Fibroblast of lung (primary cell): ENCODE results near the gene PSMG3. TPM values are rescaled to one million over a fixed set of nuclear protein-coding genes. Genes with fewer than 3 reads are reported as not detected.

ENCODE experiments used
- DNase-seq, 2 donors: peaks; one replicate each; pipeline versions ENCODE4 v3.0.0 to v3.0.0-alpha.2; 2010; ENCODE audit warnings: low read depth in 2 of 2
- H2AFZ ChIP-seq: 2 replicates; pipeline ENCODE4 v1.5.1; 2012; ENCODE audit warnings: low read length, control low read depth, inconsistent platforms
- H3K27ac ChIP-seq: 2 replicates; pipeline ENCODE4 v1.5.1; 2011; ENCODE audit warnings: low read length, control low read depth; ENCODE audit not compliant: insufficient read depth
- H3K27me3 ChIP-seq: 2 replicates; pipeline ENCODE4 v1.5.1; 2011; ENCODE audit warnings: mild to moderate bottlenecking, low read length; ENCODE audit not compliant: control insufficient read depth, insufficient read depth
- H3K36me3 ChIP-seq: 2 replicates; pipeline ENCODE4 v1.5.1; 2011; ENCODE audit warnings: low read length; ENCODE audit not compliant: control insufficient read depth, insufficient read depth
- H3K4me1 ChIP-seq: 2 replicates; pipeline ENCODE4 v1.5.1; 2011; ENCODE audit warnings: low read length; ENCODE audit not compliant: control insufficient read depth, insufficient read depth; ENCODE audit errors: extremely low read depth
- H3K4me2 ChIP-seq: 2 replicates; pipeline ENCODE4 v1.5.1; 2011; ENCODE audit warnings: low read length, control low read depth; ENCODE audit not compliant: insufficient read depth; ENCODE audit errors: extremely low read depth
- H3K4me3 ChIP-seq, 4 experiments: fragments of 200-600 bp in 1 of 4; sonication (generic) in 1 of 4; replicated peaks in 1 of 4; 2 replicates each; pipeline ENCODE4 v1.5.1; 2011 to 2016; ENCODE audit warnings: low read length in 4 of 4, low read depth in 3 of 4, mild to moderate bottlenecking in 3 of 4, control low read depth in 2 of 4, inconsistent platforms in 1 of 4, mixed read lengths in 1 of 4; ENCODE audit not compliant: insufficient read depth in 1 of 4; ENCODE audit errors: control extremely low read depth in 1 of 4
- H3K79me2 ChIP-seq: 2 replicates; pipeline ENCODE4 v1.5.1; 2012; ENCODE audit warnings: mild to moderate bottlenecking, low read length, inconsistent platforms; ENCODE audit not compliant: control insufficient read depth, insufficient read depth
- H3K9ac ChIP-seq: 2 replicates; pipeline ENCODE4 v1.5.1; 2011; ENCODE audit warnings: mild to moderate bottlenecking, low read length, control low read depth; ENCODE audit not compliant: insufficient read depth
- H3K9me3 ChIP-seq: 2 replicates; pipeline ENCODE4 v1.5.1; 2012; ENCODE audit warnings: low read depth, low read length; ENCODE audit not compliant: control insufficient read depth, insufficient read depth
- H4K20me1 ChIP-seq: 2 replicates; pipeline ENCODE4 v1.5.1; 2011; ENCODE audit warnings: low read length; ENCODE audit not compliant: control insufficient read depth, insufficient read depth; ENCODE audit errors: extremely low read depth
- EZH2 ChIP-seq: IDR thresholded peaks from 2 replicates; pipeline ENCODE4 v1.5.1; 2012; ENCODE audit warnings: low read length, control low read depth, mild to moderate bottlenecking; ENCODE audit errors: missing control alignments
- polyA plus RNA-seq, 2 donors: library from polyadenylated mRNA; depleted of rRNA in 1 of 2; stranded (reverse) in 1 of 2; unstranded in 1 of 2; fragments of >200 nt; gene quantifications; 2 replicates each; pipeline ENCODE4 v1.2.1, GENCODE V29; 2011 to 2012; ENCODE audit warnings: missing spikeins in 1 of 2
- total RNA-seq: library from RNA; depleted of rRNA; stranded (reverse); fragments of >200 nt; gene quantifications from 2 replicates; pipeline ENCODE4 v1.2.1, GENCODE V29; 2014
- TF ChIP-seq, protein P1 (sequence below), 2 donors: IDR thresholded peaks in 1 of 2; conservative IDR thresholded peaks in 1 of 2; 1 replicate in 1 of 2; 2 replicates in 1 of 2; pipeline ENCODE4 v1.5.1; 2011 to 2012; ENCODE audit warnings: low read length in 2 of 2, control low read depth in 1 of 2, inconsistent platforms in 1 of 2, low read depth in 1 of 2, mild to moderate bottlenecking in 1 of 2

Gene PSMG3
- total and polyA plus RNA-seq, 2 donors (not counting 1 experiment from before 2014, with no cell fraction given): 19.3 to 24.6 TPM

DNA sequence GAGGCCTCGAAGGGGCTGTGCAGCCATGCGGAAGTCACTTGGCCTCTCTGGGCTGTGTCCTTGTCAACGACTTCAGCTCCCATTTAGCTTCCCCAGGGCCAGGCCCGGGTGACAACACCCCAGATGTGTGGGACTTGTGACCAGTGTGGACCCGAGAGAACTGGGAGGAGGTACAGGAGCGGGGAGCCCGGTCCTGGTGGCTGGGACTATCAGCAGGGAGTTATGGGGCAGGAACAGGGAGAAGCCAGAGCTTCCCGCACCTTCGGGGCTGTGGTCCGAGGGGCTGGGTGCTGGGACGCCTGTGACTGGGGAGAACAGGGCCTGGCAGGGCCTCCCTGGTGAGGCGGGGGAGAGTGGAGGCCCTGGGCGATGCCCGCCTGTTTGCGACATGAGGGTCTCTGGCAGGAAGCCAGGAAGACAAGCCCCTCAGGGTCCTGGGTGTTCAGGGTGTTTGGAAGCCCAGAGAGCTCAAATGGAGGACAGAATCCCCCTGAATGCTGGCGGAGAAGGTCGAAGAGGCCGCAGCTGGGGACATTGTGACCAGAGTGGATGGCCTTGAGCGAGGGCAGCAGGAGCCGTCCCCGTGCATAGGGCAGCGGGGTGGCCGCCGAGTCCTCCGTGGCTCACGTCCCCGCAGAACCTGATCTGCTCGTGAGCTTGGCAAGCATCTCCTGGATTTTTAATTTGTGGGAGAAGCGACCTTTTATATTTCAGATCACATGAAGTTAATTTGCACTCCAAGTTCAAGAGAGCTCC is 30.0 kb upstream of the PSMG3 start:
- Histone ChIP-seq H3K27me3 (peaks cover 16% of the 10 kb centered on the region), H2AFZ (no peak overlapping the region), H3K4me1 (no peaks in the 10 kb centered on the region)

GRCh38 chr7:1598961-1599639 is 29.3 kb upstream of the PSMG3 start:
- no peaks in the 10 kb centered on the region for H3K36me3 ChIP-seq
- H3K4me2 ChIP-seq: no peak overlapping the region
- H3K27ac ChIP-seq: no peak overlapping the region
- no peaks in the 10 kb centered on the region for H4K20me1 ChIP-seq
- peaks cover 16% of the 10 kb centered on the region for H3K27me3 ChIP-seq
- H3K9me3 ChIP-seq: no peaks in the 10 kb centered on the region
- TF ChIP-seq, protein P1, sequence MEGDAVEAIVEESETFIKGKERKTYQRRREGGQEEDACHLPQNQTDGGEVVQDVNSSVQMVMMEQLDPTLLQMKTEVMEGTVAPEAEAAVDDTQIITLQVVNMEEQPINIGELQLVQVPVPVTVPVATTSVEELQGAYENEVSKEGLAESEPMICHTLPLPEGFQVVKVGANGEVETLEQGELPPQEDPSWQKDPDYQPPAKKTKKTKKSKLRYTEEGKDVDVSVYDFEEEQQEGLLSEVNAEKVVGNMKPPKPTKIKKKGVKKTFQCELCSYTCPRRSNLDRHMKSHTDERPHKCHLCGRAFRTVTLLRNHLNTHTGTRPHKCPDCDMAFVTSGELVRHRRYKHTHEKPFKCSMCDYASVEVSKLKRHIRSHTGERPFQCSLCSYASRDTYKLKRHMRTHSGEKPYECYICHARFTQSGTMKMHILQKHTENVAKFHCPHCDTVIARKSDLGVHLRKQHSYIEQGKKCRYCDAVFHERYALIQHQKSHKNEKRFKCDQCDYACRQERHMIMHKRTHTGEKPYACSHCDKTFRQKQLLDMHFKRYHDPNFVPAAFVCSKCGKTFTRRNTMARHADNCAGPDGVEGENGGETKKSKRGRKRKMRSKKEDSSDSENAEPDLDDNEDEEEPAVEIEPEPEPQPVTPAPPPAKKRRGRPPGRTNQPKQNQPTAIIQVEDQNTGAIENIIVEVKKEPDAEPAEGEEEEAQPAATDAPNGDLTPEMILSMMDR (conservative IDR thresholded peaks at IDR 0.05 in 1 of 2, IDR thresholded peaks at IDR 0.05 in 1 of 2; ENCODE audit: low read depth in 1 of 2, low read length in 2 of 2): no peak
- no peak for TF ChIP-seq EZH2
- H3K4me3 ChIP-seq: no peak overlapping the region
- no peak for DNase-seq
- H3K4me1 ChIP-seq: no peaks in the 10 kb centered on the region
- H3K9ac ChIP-seq: no peak overlapping the region
- no peak overlapping the region for H2AFZ ChIP-seq
- H3K79me2 ChIP-seq: no peaks in the 10 kb centered on the region

More for the DNA sequence above, 30.0 kb upstream of the PSMG3 start:
- Histone ChIP-seq H3K4me3 (no peak overlapping the region), H3K9me3 (no peaks in the 10 kb centered on the region), H3K36me3 (no peaks in the 10 kb centered on the region), H3K4me2 (no peak overlapping the region), H3K79me2 (no peaks in the 10 kb centered on the region), H4K20me1 (no peaks in the 10 kb centered on the region), H3K27ac (no peak overlapping the region), H3K9ac (no peak overlapping the region)
- DNase-seq: no peak
- TF ChIP-seq, protein P1 (conservative IDR thresholded peaks at IDR 0.05 in 1 of 2, IDR thresholded peaks at IDR 0.05 in 1 of 2; ENCODE audit: low read depth in 1 of 2, low read length in 2 of 2): no peak
- no peak for TF ChIP-seq EZH2

- TF ChIP-seq EZH2: no peak
- TF ChIP-seq, protein P1 (conservative IDR thresholded peaks at IDR 0.05 in 1 of 2, IDR thresholded peaks at IDR 0.05 in 1 of 2; ENCODE audit: low read depth in 1 of 2, low read length in 2 of 2): no peak
- Histone ChIP-seq H3K4me2 (no peak overlapping the region), H3K4me3 (no peak overlapping the region), H2AFZ (no peak overlapping the region), H3K9me3 (no peaks in the 10 kb centered on the region), H3K79me2 (no peaks in the 10 kb centered on the region), H3K36me3 (no peaks in the 10 kb centered on the region), H3K4me1 (no peaks in the 10 kb centered on the region), H3K27me3 (peaks cover 16% of the 10 kb centered on the region), H3K9ac (no peak overlapping the region), H3K27ac (no peak overlapping the region), H4K20me1 (no peaks in the 10 kb centered on the region)
- DNase-seq: no peak
Observed at GRCh38 chr7:1598286-1598685, 28.5 kb upstream of the PSMG3 start.
